ENCODE data around the gene LITAF.
"Not testable (repeated sequence)": the region's sequence is repeated elsewhere in the genome, so short reads cannot be mapped to it uniquely, and the experiment has no call there.

The LITAF gene

GRCh38 chr16:11620243-11621003 lies 33.7 kb upstream of the LITAF start:
- DNase-seq = no peak

DNA sequence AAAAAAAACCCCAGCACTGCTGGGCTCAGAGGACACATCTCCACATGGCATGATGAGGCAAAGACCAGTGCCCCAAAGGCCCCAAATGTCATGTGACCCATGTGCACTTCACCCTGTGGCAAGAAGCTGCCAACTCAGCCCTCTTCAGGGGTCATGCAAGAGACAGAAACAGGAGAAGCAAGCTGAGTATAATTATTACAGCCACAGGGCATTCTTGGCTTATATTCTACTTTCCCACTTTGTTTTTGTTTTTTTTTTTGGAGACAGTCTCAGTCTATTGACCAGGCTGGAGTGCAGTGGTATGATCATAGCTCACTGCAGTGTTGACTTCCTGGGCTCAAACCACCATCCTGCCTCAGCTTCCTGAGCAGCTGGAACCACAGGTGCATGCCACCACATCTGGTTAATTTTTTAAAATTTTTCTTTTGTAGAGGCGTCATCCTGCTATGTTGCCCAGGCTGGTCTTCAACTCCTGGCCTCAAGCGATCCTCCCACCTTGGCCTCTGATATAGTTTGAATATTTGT lies 32.7 kb upstream of the LITAF start:
- no peak for DNase-seq

GRCh38 chr16:11618107-11618717 lies 31.5 kb upstream of the LITAF start:
- no peak for DNase-seq

DNA sequence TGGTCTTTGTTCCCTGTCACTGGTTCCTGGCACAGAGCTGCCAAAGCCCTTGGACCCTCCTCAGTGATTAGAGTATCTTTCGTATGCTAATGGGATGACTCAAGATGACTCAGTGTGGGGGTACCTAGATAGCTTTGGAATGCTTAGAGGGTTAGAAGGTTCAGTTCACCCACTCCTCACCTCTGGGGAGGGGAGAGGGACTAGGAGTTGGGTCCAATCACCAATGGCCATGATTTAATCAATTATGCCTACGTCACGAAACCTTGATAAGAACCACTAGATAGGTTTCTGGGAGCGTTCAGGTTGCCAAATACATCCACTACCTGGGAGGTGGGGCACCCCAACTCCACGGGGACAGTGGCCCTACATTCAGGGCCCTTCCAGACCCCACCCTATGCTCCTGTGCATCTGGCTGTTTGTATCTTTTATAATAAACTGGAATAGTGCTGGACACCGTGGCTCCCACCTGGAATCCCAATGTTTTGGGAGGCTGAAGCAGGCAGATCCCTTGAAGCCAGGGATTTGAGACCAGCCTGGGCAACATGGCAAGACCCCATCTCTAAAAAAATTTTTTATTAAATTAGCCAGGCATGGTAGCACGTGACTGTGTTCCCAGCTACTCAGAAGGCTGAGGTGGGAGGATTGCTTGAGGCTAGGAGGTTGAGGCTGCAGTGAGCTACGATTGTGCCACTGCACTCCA lies 29.2 kb upstream of the LITAF start:
- no peak for DNase-seq

DNA sequence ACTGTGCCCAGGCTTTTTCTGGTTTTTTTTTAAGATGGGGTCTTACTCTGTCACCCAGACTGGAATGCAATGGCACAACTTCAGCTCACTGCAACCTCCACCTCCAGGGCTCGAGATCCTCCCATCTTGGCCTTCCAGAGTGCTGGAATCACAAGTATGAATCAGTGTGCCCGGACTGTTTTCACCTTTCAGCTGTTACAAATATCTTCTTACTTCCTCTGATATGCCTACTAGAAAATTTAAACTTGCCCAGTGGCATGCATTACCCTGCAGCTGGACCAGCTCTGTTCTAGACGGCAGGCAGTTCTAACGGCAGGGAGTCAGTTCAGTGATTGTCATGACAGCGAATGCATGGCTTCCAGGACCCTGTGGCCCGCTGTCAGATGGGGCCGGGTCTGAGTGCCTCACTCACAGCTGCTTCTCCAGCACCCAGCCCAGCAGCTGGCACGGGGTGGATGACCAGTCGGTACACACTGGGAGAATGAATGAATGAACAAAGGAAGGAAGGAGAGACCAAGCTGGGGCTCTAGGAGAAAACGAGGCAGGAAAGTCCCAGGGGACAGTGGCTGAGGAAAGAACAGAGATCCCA lies 28.0 kb upstream of the LITAF start:
- DNase-seq = no peak

DNA sequence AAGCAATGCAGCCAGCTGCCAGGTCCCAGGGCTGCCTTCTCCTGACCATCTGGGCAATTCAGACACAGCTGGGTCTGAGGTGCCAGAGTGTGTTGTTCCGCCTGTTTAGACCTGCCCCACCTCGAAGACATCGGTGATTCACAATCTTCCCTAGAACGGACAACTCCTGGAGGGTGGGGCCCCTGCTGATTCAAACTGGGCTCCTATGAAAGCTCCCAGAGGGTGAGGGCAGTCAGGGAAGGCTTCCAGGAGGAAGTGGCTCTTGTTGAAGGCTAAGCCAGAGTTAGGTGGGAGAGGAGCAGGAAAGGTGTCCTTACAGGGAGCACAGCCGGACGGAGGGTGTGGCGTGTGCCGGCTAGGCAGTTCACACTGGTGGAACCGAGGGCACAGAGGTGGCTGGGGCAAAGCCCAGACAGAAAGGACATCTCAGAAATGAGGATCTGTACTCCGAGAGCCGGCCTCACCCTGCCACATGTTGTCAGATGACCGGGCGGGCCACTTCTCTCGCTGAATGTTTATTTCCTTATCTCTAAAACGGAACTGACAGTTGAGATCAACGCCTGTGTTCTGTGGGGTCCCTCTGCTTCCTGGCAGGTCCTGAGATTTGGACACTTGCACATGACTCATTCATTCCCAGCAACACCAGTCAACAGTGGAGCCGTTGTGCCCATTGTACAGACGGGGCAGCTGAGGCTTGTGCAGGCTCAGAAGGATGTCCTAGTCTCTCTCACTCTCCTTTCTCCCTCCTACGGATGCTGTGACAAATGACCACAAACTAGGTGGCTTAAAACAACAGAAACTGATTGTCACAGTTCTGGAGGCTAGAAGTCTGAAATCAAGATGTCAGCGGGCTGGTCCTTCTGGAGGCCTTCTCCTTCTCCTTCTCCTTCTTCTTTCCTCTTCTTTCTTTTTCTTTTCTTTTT lies 26.9 kb upstream of the LITAF start:
- DNase-seq = no peak

GRCh38 chr16:11612665-11613025 lies 25.9 kb upstream of the LITAF start:
- no peak for DNase-seq

DNA sequence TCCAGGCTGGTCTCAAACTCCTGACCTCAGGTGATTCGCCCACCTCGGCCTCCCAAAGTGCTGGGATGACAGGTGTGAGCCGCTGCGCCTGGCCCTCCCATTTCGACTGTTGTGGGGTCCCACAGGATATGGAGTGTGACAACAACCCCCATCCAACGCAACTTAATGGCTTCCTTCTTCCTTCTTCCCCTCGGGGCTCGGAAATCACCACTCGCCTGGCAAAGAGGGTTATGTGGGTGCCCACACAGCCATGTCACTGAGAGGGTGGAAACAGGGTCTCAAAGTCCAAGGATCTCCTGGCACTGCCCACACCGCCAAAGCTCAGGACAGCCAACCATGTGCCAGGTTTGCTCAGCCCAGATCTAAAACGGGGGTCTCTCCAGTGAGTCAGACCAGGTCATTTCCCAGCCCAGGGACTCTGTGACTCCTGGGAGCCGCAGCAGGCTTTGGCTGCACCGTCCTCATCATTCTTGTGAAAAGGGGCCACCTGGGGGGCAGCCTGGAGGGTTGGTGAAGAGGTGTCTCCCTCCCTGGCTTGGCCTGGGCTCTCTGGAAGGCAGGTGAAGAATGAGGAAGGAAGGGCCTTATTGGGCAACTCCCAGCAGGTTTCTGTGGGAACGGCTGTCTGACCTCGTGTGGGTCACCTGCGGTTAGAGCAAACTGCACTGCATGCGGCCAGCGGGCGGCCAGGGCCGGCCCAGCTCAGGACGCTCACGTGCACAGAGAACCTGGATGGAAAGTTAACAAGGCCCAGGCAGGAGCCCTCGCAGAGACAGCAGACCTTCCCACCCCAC lies 25.3 kb upstream of the LITAF start:
- DNase-seq = no peak

DNA sequence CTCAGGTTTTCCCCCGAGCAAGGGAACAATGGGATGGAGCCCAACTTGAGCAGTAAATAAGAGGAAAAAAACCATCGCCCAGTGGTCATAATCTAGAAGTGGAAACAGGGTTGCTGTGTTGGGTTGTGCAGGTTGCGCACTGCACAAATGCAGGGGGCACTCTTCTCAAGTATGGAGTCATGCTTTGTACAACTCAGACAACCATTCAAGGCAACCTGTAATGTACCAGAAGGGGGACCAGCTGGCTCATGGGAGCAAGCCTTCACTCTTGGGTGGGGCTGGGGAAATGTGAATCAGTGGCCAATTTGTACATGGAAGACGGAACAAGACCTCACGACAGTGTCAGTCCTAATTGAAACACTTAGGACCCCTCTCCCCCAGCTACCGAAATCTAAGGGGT lies 23.9 kb upstream of the LITAF start:
- DNase-seq = no peak

- no peak for DNase-seq
Measured at GRCh38 chr16:11610121-11610505, 23.4 kb upstream of the LITAF start.

- DNase-seq = no peak
Measured at GRCh38 chr16:11609474-11610120, 22.9 kb upstream of the LITAF start.

DNA sequence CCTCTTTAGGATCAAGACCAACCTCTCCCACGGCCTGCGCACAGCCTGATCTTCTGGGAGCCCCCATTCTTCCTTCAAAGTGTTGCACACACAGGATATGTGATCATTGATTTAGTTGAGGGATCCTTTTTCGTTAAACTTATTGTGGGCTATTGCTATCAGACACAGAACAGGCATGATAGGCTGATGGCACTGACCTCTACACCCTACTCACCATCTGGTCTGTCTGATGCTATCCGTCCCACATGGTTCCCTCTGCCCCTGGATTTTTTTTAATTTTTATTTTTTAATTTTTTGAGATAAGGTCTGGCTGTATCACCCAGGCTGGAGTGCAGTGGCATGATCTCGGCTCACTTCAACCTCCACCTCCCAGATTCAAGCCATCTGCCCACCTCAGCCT lies 19.2 kb upstream of the LITAF start:
- no peak for DNase-seq

DNA sequence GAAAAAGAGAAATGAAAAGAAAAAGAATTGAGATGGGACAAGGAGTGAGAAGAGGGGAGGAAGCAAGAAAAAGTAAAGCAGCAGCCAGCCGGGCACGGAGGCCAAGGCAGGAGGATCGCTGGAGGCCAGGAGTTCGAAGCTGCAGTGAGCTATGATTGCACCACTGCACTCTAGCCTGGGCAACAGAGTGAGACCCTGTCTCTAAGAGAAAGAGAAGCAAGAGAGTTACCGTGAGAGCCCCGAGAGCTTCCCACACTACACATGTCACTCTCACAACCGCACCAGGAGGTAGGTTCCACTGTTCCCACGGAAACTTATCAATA lies 18.8 kb upstream of the LITAF start:
- DNase-seq = no peak

DNA sequence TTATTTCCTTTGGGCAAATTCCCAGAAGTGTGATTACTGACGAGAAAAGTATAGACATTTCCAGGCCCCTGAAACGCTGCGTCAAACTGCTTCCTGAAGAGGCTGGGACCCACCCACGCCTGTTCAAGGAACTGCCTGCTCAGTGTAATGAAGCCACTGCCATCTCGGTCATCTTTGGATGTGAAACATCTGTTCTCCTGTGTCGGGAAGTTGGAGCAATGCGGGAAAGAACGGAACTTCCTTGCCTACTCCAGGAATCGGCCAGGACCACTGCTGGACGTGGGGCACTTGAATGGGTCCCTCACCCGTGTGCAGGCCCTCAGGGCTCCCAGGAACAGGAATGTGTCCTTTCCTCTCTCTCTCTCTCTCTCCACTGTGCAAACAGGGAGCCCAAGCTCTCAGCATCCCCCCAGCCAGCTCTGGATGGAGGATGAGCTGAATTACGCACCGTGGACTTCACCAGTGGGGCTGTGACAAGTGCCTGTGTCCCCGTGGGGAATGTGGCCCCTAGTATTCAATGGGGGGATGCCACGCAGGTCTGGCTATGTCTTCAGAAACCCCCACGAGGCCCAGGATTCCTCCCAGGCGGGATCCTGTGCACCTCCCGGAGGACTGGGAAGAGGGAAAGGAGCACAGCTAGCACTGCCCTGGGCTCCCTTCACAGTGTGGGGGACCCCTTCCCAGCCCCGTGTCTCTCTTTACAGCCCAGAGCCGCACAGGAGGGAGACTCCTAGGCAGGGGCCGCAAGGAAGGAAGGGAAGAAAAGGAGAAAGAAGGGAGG lies 18.3 kb upstream of the LITAF start:
- DNase-seq = no peak

- not testable (repeated sequence) for DNase-seq
Measured at GRCh38 chr16:11604296-11604695, 17.6 kb upstream of the LITAF start.

- no peak for DNase-seq
Measured at GRCh38 chr16:11603331-11603750, 16.6 kb upstream of the LITAF start.

GRCh38 chr16:11602321-11602720 lies 15.6 kb upstream of the LITAF start:
- DNase-seq = no peak

- no peak for DNase-seq
Measured at GRCh38 chr16:11601911-11602310, 15.2 kb upstream of the LITAF start.

- no peak for DNase-seq
Measured at GRCh38 chr16:11601425-11601824, 14.7 kb upstream of the LITAF start.

- DNase-seq = no peak
Measured at GRCh38 chr16:11599579-11599978, 12.9 kb upstream of the LITAF start.
